GM21576 (cell line): ENCODE results near the gene RNFT1.
"Not testable (repeated sequence)": the region's sequence is repeated elsewhere in the genome, so short reads cannot be mapped to it uniquely, and the experiment has no call there.

ENCODE experiments used
- ATAC-seq: cut with Tn5 transposase; IDR thresholded peaks from one replicate; pipeline ENCODE4 v1.9.1; 2021; ENCODE audit warnings: mild to moderate bottlenecking, moderate library complexity; ENCODE audit not compliant: unreplicated experiment

The RNFT1 gene

GRCh38 chr17:59930121-59930520, 34.4 kb downstream of the RNFT1 start:
- not testable (repeated sequence) for ATAC-seq

- not testable (repeated sequence) for ATAC-seq
Observed at GRCh38 chr17:59920637-59921036, 43.9 kb downstream of the RNFT1 start.

- ATAC-seq: no peak
Observed at GRCh38 chr17:59916446-59916845, 48.1 kb downstream of the RNFT1 start.

GRCh38 chr17:59914274-59914854, 50.2 kb downstream of the RNFT1 start:
- no peak for ATAC-seq

- ATAC-seq: no peak
Observed at GRCh38 chr17:59907467-59907866, 57.1 kb downstream of the RNFT1 start.

- ATAC-seq: no peak
Observed at GRCh38 chr17:59903455-59903854, 61.1 kb downstream of the RNFT1 start.
